NCI-H1417 treated with DMSO at 0.1 percent for 48 hours (cell line): ENCODE measurements around the gene PEX1.
"Not testable (repeated sequence)": the region's sequence is repeated elsewhere in the genome, so short reads cannot be mapped to it uniquely, and the experiment has no call there.

ENCODE experiments used
- DNase-seq: peaks from one replicate; lab custom pipeline; 2025; lab: John Stamatoyannopoulos, UW

Gene PEX1

DNA sequence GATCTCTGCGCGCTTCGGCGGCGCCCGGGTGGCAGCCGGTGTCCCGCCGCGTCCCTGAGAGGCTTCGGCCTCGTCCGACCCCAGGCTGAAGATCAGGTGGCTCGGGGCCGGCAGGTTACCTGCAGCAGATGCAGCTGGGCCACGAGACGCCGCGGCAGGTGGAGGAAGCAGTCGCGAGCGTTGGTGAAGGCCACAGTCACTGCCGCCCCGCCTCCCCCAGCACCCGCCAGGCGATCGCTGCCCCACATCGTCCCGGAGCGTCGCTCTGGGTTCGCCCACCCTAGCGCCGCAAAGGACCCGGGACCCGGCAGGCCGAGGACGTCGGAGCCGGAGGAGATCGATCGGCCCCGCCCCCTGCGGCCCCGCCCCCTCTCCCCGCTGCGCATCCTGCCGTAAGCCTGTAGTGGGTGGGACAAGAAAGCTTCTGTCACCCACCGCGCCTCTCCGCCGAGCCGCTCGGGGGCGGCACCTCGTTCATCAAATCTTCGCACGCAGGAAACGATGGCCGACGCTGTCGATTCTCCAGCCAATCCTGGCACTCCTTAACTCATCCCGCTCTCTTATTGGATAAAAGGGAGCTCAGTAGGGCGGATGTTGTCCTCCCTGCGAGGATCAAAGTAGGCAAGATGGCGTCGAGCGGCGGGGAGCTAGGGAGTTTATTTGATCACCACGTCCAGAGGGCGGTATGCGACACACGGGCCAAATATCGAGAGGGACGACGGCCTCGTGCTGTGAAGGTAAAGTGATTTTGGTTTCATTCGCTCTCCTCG is at the start of gene PEX1, which contains the start of gene RBM48:
Gene PEX1, minus strand, starts transcription at position 333 of the 770 bp plus-strand sequence. Its CDS starts 85 bp downstream, at position 248.
Gene RBM48, plus strand, starts transcription at position 608 of the 770 bp plus-strand sequence. Its CDS starts 19 bp downstream, at position 627.
- DNase-seq, result peak; percentile 99

DNA sequence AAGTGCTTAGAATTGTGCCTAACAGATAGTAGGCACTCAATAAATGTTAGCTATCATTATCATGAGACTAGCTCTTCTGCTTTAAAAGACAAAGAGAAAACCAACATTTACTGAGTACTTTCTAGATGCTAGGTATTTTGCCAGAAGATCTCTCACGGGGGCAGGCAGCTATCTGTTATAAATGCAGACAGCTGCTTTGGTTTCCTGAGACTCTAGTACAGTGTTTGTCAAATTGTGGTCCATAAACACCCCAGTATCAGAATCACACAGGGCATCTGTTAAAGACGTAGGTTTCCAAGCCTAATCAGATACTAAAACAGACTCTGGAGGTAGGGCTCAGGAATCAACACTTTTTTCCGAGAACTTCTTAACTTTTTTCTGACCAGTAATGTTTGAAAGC is 48.0 kb upstream of the PEX1 start:
- DNase-seq, result no peak

DNA sequence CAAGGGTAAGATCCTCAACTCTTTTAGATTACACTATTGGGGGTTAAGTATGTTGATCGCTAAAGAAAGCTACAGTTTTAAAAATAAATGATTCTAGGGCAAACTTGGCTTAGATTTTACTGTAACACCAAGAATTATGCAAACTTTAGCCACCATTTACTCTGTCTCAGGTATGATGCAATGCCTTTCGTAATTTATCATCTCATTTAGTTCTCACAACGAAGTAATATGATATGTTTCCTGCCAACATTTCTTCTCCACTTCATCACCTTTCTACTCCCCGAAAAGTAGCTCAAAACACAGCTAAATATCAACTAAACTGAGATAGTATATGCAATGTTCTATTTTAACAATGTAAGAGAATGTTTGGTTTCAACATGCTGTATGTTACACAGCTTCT is 40.8 kb upstream of the PEX1 start:
- DNase-seq, result no peak

- no peak for DNase-seq
These were observed 39.1 kb upstream of the PEX1 start for GRCh38 chr7:92567460-92567859.

GRCh38 chr7:92563345-92563744 is 35.0 kb upstream of the PEX1 start:
- DNase-seq, result no peak

- no peak for DNase-seq
These were observed 32.3 kb upstream of the PEX1 start for GRCh38 chr7:92560602-92561001.

- no peak for DNase-seq
These were observed 29.6 kb upstream of the PEX1 start for GRCh38 chr7:92557808-92558362.

- no peak for DNase-seq
These were observed 28.9 kb upstream of the PEX1 start for GRCh38 chr7:92557249-92557648.

- DNase-seq, result no peak
These were observed 21.9 kb upstream of the PEX1 start for GRCh38 chr7:92550194-92550593.

DNA sequence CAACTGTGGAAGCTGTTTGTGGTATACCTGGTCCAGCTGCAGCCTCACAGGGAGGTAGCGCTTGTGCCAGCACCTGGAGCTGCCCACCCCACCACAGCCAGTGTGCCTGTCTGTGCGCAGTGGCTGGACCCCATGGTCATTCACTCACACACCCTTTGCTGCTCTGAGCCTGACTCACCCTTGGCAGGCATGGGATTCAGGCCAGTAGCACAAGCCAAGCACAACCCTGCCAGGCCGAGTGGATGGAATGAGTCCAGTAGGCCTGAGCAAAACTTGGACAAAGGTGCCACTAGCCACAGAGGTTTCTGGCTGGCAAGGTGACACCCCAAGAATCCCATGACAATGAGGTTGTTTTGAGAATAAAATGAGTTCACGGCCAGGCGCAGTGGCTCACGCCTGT is 19.3 kb upstream of the PEX1 start:
- DNase-seq, result no peak

- no peak for DNase-seq
These were observed 18.7 kb upstream of the PEX1 start for GRCh38 chr7:92546856-92547497.

DNA sequence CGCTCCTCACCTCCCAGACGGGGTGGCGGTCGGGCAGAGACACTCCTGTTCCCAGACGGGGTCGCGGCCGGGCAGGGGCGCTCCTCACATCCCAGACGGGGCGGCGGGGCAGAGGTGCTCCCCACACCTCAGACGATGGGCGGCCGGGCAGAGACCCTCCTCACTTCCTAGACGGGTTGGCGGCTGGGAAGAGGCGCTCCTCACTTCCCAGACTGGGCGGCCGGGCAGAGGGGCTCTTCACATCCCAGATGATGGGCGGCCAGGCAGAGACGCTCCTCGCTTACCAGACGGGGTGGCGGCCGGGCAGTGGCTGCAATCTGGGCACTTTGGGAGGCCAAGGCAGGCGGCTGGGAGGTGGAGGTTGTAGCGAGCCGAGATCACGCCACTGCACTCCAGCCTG is 16.8 kb upstream of the PEX1 start:
- DNase-seq, result not testable (repeated sequence)

DNA sequence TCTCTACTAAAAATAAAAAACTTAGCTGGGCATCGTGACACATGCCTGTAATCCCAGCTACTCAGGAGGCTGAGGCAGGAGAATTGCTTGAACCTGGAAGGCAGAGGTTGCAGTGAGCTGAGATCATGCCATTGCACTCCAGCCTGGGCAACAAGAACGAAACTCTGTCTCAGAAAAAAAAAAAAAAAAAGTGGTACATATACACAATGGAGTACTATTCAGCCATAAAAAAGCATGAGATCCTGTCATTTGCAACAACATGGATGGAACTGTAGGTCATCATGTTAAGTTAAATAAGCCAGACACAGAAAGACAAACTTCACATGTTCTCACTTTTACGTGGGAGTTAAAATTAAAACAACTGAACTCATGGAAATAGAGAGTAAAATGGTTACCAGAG is 15.2 kb upstream of the PEX1 start:
- DNase-seq, result not testable (repeated sequence)

- DNase-seq, result no peak
These were observed 6.3 kb upstream of the PEX1 start for GRCh38 chr7:92534572-92534971.

DNA sequence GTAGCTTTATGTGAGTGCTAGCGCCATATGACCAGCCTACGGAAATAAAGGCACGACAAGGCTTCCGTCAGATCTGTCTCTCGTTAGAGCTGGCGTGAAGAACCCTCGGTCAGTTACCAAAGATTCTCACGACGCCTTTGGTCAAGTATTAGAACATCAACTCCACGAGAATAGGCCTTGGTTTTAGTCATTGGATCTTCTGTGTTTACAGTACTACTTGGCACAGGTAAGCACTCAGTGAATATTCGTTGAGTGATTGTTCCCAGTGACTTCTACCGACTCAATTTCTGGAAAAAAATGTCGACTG is 591 bp upstream of the PEX1 start:
- no peak for DNase-seq

- DNase-seq, result no peak
These were observed 776 bp downstream of the PEX1 start for GRCh38 chr7:92527300-92528187.

DNA sequence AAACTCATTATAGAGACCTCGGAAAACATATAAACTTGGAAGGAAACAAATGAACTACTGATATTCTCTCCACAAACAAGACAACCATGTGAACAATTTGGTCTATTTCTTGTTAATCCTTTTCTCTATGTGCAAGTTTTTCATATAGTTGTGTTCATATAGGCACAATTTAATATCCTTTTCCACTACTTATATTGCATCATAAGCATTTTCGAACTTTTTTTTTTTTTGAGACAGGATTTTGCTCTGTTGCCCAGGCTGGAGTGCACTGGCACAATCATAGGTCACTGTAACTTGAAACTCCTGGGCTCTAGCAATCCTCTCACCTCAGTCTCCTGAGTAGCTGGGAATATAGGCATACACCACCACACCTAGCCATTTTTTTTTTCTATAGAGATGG is 5.2 kb downstream of the PEX1 start:
- no peak for DNase-seq

DNA sequence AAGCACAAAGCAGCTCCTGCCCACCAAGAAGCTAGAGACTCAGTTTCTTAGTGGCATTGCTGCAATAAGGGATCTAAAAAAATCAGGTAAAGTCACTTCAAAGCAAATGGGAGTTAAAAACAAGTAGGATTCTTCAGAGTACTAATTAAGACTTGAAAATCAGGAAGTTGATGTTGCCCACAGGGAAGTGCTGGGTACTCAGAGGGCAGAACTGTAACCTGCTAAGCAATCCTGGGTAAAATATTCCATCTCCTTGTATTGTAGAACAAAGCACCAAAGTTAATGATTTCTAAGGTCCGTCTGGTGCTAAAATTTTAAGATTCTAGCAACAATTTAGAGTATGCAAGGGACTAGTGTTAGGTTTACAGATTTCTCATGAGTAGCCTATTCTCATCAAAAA is 8.3 kb downstream of the PEX1 start:
- DNase-seq, result no peak

- no peak for DNase-seq
These were observed 10.7 kb downstream of the PEX1 start for GRCh38 chr7:92517631-92518030.

GRCh38 chr7:92513167-92513902 is 15.0 kb downstream of the PEX1 start:
- no peak for DNase-seq

- DNase-seq, result no peak
These were observed 19.4 kb downstream of the PEX1 start for GRCh38 chr7:92508946-92509345.

DNA sequence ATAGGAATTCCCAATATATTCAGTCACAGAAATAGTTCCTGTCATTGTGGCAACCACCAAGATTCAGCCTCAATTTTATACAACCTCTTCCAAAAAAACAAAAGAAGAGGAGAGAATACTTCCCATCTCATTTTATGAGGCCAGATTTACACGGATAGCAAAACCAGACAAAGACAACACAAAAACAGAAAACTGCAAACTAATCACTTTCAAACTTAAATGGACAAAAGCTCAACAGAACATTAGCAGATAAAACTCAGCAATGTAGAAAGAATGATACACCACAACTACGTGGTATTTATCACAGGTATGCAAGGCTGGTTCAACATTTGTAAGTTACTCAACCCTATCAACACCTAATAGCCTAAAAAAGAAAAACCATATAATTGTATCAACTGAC is 22.0 kb downstream of the PEX1 start:
- DNase-seq, result no peak
